B cell (primary cell): ENCODE results near the gene NTN1. TPM values are rescaled to one million over a fixed set of nuclear protein-coding genes. Genes with fewer than 3 reads are reported as not detected.

Source experiments
- ATAC-seq: fragments of 200-7000 bp; cut with Tn5 transposase; one replicate; pipeline ENCODE4 v1.10.0; 2021; ENCODE audit warnings: low read depth, mild to moderate bottlenecking, moderate number of reproducible peaks, moderate library complexity
- CTCF ChIA-PET: fragments of 350-600 bp; sonication (Branson Sonifier 250); formaldehyde crosslinking; loops from one replicate; lab custom pipeline; 2021; ENCODE audit warnings: antibody characterized with exemption, inconsistent platforms; lab: Charles Lee
- POLR2A ChIA-PET: fragments of 350-600 bp; sonication (Branson Sonifier 250); formaldehyde crosslinking; loops from one replicate; lab custom pipeline; 2021; ENCODE audit warnings: antibody characterized with exemption; lab: Charles Lee
- DNase-seq: peaks from one replicate; pipeline ENCODE4 v3.0.0; 2013
- H2AFZ ChIP-seq: 2 replicates; pipeline ENCODE4 v1.6.1; 2012; ENCODE audit warnings: mild to moderate bottlenecking, low read depth, low read length; ENCODE audit not compliant: insufficient read depth, poor library complexity, severe bottlenecking
- H3K27ac ChIP-seq, 2 donors: 1 replicate in 1 of 2; 2 replicates in 1 of 2; pipeline ENCODE4 v1.5.1; 2012 to 2013; ENCODE audit warnings: low read length in 2 of 2, mild to moderate bottlenecking in 2 of 2, moderate library complexity in 1 of 2
- H3K27me3 ChIP-seq, 4 experiments: fragments of 200-600 bp in 1 of 4; sonication (generic) in 1 of 4; replicated peaks in 1 of 4; 1 replicate in 2 of 4; 2 replicates in 2 of 4; pipeline versions ENCODE4 v1.6.1 to v1.7.0; 2013 to 2016; ENCODE audit warnings: low read length in 3 of 4, mild to moderate bottlenecking in 2 of 4, mixed read lengths in 1 of 4, moderate library complexity in 1 of 4; ENCODE audit not compliant: insufficient read depth in 4 of 4, control insufficient read depth in 3 of 4; ENCODE audit errors: control extremely low read depth in 1 of 4
- H3K36me3 ChIP-seq, 2 experiments: replicated peaks in 1 of 2; 1 replicate in 1 of 2; 2 replicates in 1 of 2; pipeline versions ENCODE4 v1.6.1 to v1.7.1; 2013; ENCODE audit warnings: low read length in 1 of 2; ENCODE audit not compliant: insufficient read depth in 2 of 2, control insufficient read depth in 1 of 2; ENCODE audit errors: control extremely low read depth in 1 of 2, extremely low read depth in 1 of 2
- H3K4me1 ChIP-seq, 2 donors: fragments of 200-600 bp in 1 of 2; sonication (generic) in 1 of 2; 1 replicate in 1 of 2; 2 replicates in 1 of 2; pipeline versions ENCODE4 v1.5.1 to v1.6.1; 2013 to 2017; ENCODE audit warnings: low read length in 2 of 2; ENCODE audit not compliant: control insufficient read depth in 2 of 2, insufficient read depth in 2 of 2
- H3K4me2 ChIP-seq: replicated peaks from 2 replicates; pipeline ENCODE3; 2012; ENCODE audit warnings: mild to moderate bottlenecking, low read depth, low read length; ENCODE audit not compliant: poor library complexity, severe bottlenecking
- H3K4me3 ChIP-seq, 5 experiments: fragments of 200-600 bp in 1 of 5; sonication (generic) in 1 of 5; 1 replicate in 3 of 5; 2 replicates in 2 of 5; pipeline versions ENCODE4 v1.5.1 to v1.7.0; 2011 to 2016; ENCODE audit warnings: low read length in 4 of 5, mild to moderate bottlenecking in 4 of 5, low read depth in 2 of 5, control low read depth in 1 of 5, moderate library complexity in 1 of 5; ENCODE audit not compliant: insufficient read depth in 1 of 5; ENCODE audit errors: control extremely low read depth in 1 of 5, extremely low read depth in 1 of 5
- H3K79me2 ChIP-seq: fragments of 200-600 bp; sonication (generic); one replicate; pipeline ENCODE4 v1.6.0; 2016; ENCODE audit warnings: low read length; ENCODE audit not compliant: control insufficient read depth, insufficient read depth
- H3K9ac ChIP-seq: fragments of 200-600 bp; sonication (generic); 2 replicates; pipeline ENCODE4 v1.6.1; 2017; ENCODE audit warnings: mild to moderate bottlenecking, low read length, moderate library complexity
- H3K9me3 ChIP-seq, 3 donors: one replicate each; pipeline versions ENCODE4 v1.6.1 to v1.7.1; 2013; ENCODE audit warnings: low read length in 2 of 3; ENCODE audit not compliant: control insufficient read depth in 2 of 3, insufficient read depth in 1 of 3; ENCODE audit errors: control extremely low read depth in 1 of 3
- H4K20me1 ChIP-seq: 2 replicates; pipeline ENCODE4 v1.6.0; 2012; ENCODE audit warnings: mild to moderate bottlenecking, low read length; ENCODE audit not compliant: insufficient read depth, control insufficient read depth, poor library complexity, severe bottlenecking
- H3K27ac Mint-ChIP-seq: one replicate; pipeline ENCODE4 v1.8.0; 2021; ENCODE audit warnings: mixed read lengths
- H3K27me3 Mint-ChIP-seq: one replicate; pipeline ENCODE4 v1.8.0; 2021; ENCODE audit warnings: mixed read lengths
- H3K4me1 Mint-ChIP-seq: one replicate; pipeline ENCODE4 v1.8.0; 2021; ENCODE audit warnings: mixed read lengths
- H3K4me3 Mint-ChIP-seq: one replicate; pipeline ENCODE4 v1.8.0; 2021; ENCODE audit warnings: mixed read lengths
- H3K9me3 Mint-ChIP-seq: one replicate; pipeline ENCODE4 v1.8.0; 2022; ENCODE audit warnings: mixed read lengths; ENCODE audit not compliant: insufficient read depth
- EZH2 ChIP-seq: IDR thresholded peaks from 2 replicates; pipeline ENCODE4 v1.6.1; 2012; ENCODE audit warnings: borderline replicate concordance, low read depth, mild to moderate bottlenecking, moderate library complexity, low read length; ENCODE audit not compliant: insufficient read depth, poor library complexity, severe bottlenecking
- WGBS: methylation state at CpG from one replicate; pipeline ENCODE4 v1.1.5; 2013; ENCODE audit warnings: missing lambda C conversion rate; ENCODE audit not compliant: insufficient coverage; 5-methylcytosine and 5-hydroxymethylcytosine counted together
- intact Hi-C: fragments of 100-400 bp; cut with micrococcal nuclease; formaldehyde crosslinking; loops from one replicate; pipeline ENCODE4 v1.10.0; 2022
- polyA plus RNA-seq: library from polyadenylated mRNA; depleted of rRNA; stranded (reverse); fragments of >200 nt; gene quantifications from 2 replicates; pipeline ENCODE4 v1.2.3, GENCODE V29; 2012
- total RNA-seq, 2 donors: library from RNA; stranded (reverse); fragments of 120-200 nt in 1 of 2; gene quantifications; 1 replicate in 1 of 2; 2 replicates in 1 of 2; pipeline versions ENCODE4 v1.2.3 to v1.2.4, GENCODE V29; 2013 to 2022
- TF ChIP-seq, protein P1 (sequence below): fragments of 200-600 bp; IDR thresholded peaks from one replicate; pipeline ENCODE4 v1.8.0; 2022; ENCODE audit warnings: antibody characterized with exemption, mild to moderate bottlenecking

NTN1 gene
- total and polyA plus RNA-seq, 2 donors (not counting 1 experiment from before 2014, with no cell fraction given): 0.10 to 0.25 TPM

DNA sequence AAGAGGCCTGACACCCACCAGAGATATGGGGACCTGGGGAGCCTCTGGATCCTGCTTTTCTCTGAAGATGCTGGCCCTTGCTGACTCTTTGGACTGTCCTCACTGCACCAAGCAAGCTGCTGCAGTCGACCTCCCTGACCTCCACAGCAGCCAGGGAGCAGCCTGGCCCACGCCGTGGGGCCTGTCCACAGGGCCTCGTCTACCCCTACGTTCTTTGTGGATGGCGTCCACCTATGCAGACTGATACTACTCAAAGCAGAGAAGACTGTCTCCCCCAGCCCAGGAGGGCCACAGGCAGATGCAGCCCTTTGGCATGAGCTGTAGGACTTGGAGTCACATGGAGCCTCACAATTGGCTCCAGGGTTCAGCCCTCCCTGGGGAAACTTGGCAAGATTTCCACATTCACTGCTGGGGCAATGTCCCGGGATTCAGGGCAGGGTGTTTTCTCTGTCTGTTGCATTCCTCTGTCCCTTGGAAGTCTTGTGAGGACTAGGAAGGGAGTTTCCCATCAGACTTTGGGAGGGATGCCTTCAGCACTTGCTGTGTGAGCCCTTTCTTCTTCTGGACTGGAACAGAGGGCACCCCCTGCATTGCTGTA lies 152.2 kb downstream of the NTN1 start:
- no peak overlapping the region for H3K4me3 Mint-ChIP-seq
- Histone ChIP-seq H3K27me3 (no peaks in the 10 kb centered on the region), H3K4me3 (no peak overlapping the region), H3K4me2 (no peak overlapping the region), H3K27ac (no peak overlapping the region), H3K79me2 (no peaks in the 10 kb centered on the region), H3K4me1 (no peaks in the 10 kb centered on the region), H3K36me3 (no peaks in the 10 kb centered on the region), H3K9ac (no peak overlapping the region), H4K20me1 (no peaks in the 10 kb centered on the region), H3K9me3 (peaks cover 0 to 15% (median 0%) of the 10 kb centered on the region in 3 donors), H2AFZ (no peak overlapping the region)
- CTCF ChIA-PET: no interaction called here
- ATAC-seq (no peak), DNase-seq (no peak)
- H3K9me3 Mint-ChIP-seq: no peaks in the 10 kb centered on the region
- H3K27me3 Mint-ChIP-seq: peaks cover 5% of the 10 kb centered on the region
- POLR2A ChIA-PET: no interaction called here
- WGBS: 77% methylated on average over 6 of the region's 7 CpGs
- TF ChIP-seq, protein P1, sequence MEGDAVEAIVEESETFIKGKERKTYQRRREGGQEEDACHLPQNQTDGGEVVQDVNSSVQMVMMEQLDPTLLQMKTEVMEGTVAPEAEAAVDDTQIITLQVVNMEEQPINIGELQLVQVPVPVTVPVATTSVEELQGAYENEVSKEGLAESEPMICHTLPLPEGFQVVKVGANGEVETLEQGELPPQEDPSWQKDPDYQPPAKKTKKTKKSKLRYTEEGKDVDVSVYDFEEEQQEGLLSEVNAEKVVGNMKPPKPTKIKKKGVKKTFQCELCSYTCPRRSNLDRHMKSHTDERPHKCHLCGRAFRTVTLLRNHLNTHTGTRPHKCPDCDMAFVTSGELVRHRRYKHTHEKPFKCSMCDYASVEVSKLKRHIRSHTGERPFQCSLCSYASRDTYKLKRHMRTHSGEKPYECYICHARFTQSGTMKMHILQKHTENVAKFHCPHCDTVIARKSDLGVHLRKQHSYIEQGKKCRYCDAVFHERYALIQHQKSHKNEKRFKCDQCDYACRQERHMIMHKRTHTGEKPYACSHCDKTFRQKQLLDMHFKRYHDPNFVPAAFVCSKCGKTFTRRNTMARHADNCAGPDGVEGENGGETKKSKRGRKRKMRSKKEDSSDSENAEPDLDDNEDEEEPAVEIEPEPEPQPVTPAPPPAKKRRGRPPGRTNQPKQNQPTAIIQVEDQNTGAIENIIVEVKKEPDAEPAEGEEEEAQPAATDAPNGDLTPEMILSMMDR: no peak
- no peak for TF ChIP-seq EZH2
- intact Hi-C loops: no loop called here
- H3K4me1 Mint-ChIP-seq: no peaks in the 10 kb centered on the region
- H3K27ac Mint-ChIP-seq: no peak overlapping the region

DNA sequence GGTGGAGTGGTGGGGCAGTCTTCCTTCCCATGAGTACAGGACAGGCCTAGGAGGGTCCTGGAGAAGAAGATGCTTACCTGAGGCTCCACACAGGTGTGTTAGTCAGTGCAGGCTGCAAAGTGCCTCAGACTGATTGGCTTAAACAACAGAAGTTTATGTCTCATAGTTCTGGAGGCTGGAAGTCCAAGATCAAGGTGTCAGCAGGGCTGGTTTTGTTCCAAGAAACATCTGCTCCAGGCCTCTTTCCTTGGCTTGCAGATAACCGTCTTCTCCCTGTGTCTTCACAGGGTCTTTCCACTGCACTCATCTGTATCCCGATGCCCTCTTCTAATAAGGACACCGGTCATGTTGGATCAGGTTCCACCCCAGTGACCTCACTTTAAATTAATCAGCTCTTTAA lies 153.0 kb downstream of the NTN1 start:
- H3K27ac Mint-ChIP-seq: no peak overlapping the region
- ATAC-seq (no peak), DNase-seq (no peak)
- H3K4me1 Mint-ChIP-seq: no peaks in the 10 kb centered on the region
- intact Hi-C loops: no loop called here
- Histone ChIP-seq H3K27ac (no peak overlapping the region), H2AFZ (no peak overlapping the region), H3K79me2 (no peaks in the 10 kb centered on the region), H3K9me3 (peaks cover 0 to 15% (median 0%) of the 10 kb centered on the region in 3 donors), H3K4me3 (no peak overlapping the region), H3K4me2 (no peak overlapping the region), H3K27me3 (no peaks in the 10 kb centered on the region), H3K36me3 (no peaks in the 10 kb centered on the region), H3K9ac (no peak overlapping the region), H4K20me1 (no peaks in the 10 kb centered on the region), H3K4me1 (no peaks in the 10 kb centered on the region)
- POLR2A ChIA-PET: no interaction called here
- TF ChIP-seq, protein P1: no peak
- TF ChIP-seq EZH2: no peak
- CTCF ChIA-PET: no interaction called here
- WGBS: 100% methylated on average over 2 of the region's 3 CpGs
- no peaks in the 10 kb centered on the region for H3K9me3 Mint-ChIP-seq
- H3K27me3 Mint-ChIP-seq: peaks cover 5% of the 10 kb centered on the region
- no peak overlapping the region for H3K4me3 Mint-ChIP-seq
